Large intestine (tissue), 3 donors: ENCODE results near the gene NRXN3. TPM values are rescaled to one million over a fixed set of nuclear protein-coding genes. Genes with fewer than 3 reads are reported as not detected.

Experiments used
- DNase-seq, 2 donors: peaks; one replicate each; pipeline versions ENCODE4 v3.0.0 to v3.0.0-alpha.2; 2013
- H3K27ac ChIP-seq: one replicate; pipeline ENCODE4 v1.5.1; 2013; ENCODE audit warnings: low read length
- H3K27me3 ChIP-seq: 2 replicates; pipeline ENCODE4 v1.6.1; 2013; ENCODE audit warnings: low read length; ENCODE audit not compliant: control insufficient read depth, insufficient read depth
- H3K36me3 ChIP-seq: 2 replicates; pipeline ENCODE4 v1.6.1; 2013; ENCODE audit warnings: low read length; ENCODE audit not compliant: control insufficient read depth, insufficient read depth
- H3K4me1 ChIP-seq: one replicate; pipeline ENCODE4 v1.6.1; 2013; ENCODE audit warnings: low read length; ENCODE audit not compliant: control insufficient read depth, insufficient read depth
- H3K4me3 ChIP-seq: one replicate; pipeline ENCODE4 v1.5.1; 2013; ENCODE audit warnings: low read length
- H3K9me3 ChIP-seq: one replicate; pipeline ENCODE4 v1.6.1; 2013; ENCODE audit warnings: mild to moderate bottlenecking, low read depth, low read length, moderate library complexity; ENCODE audit not compliant: control insufficient read depth
- WGBS: methylation state at CpG from one replicate; pipeline ENCODE4 v1.1.5; 2013; ENCODE audit warnings: low lambda C conversion rate; ENCODE audit not compliant: insufficient coverage; 5-methylcytosine and 5-hydroxymethylcytosine counted together
- polyA plus RNA-seq: library from polyadenylated mRNA; unstranded; fragments of 120-200 nt; gene quantifications from one replicate; pipeline ENCODE4 v1.2.1, GENCODE V29; 2013

Gene NRXN3
- polyA plus RNA-seq, 1 donor: 12.8 TPM

- no peaks in the 10 kb centered on the region for H3K36me3 ChIP-seq
- H3K27me3 ChIP-seq: peaks cover 3% of the 10 kb centered on the region
- H3K4me1 ChIP-seq: no peaks in the 10 kb centered on the region
- DNase-seq: no peak
- H3K27ac ChIP-seq: no peak overlapping the region
- H3K4me3 ChIP-seq: no peak overlapping the region
- no peaks in the 10 kb centered on the region for H3K9me3 ChIP-seq
- no CpG with 5 or more reads among the region's 2 CpGs for WGBS
These were observed 948.1 kb downstream of the NRXN3 start for GRCh38 chr14:79118291-79118690.

- Histone ChIP-seq H3K36me3 (no peaks in the 10 kb centered on the region), H3K4me1 (no peaks in the 10 kb centered on the region), H3K27me3 (no peaks in the 10 kb centered on the region), H3K27ac (no peak overlapping the region), H3K4me3 (no peak overlapping the region), H3K9me3 (no peaks in the 10 kb centered on the region)
- 100% methylated on average over 1 of the region's 3 CpGs for WGBS
- DNase-seq: no peak
These were observed 964.2 kb downstream of the NRXN3 start for GRCh38 chr14:79134361-79134760.

- Histone ChIP-seq H3K36me3 (no peaks in the 10 kb centered on the region), H3K9me3 (no peaks in the 10 kb centered on the region), H3K27ac (no peak overlapping the region), H3K4me3 (no peak overlapping the region), H3K27me3 (no peaks in the 10 kb centered on the region), H3K4me1 (no peaks in the 10 kb centered on the region)
- no peak for DNase-seq
- 48% methylated on average over 2 of the region's 7 CpGs for WGBS
These were observed 966.2 kb downstream of the NRXN3 start for GRCh38 chr14:79136071-79137044.

GRCh38 chr14:79137045-79137430 lies 966.9 kb downstream of the NRXN3 start:
- Histone ChIP-seq H3K27ac (no peak overlapping the region), H3K36me3 (no peaks in the 10 kb centered on the region), H3K27me3 (no peaks in the 10 kb centered on the region), H3K4me1 (no peaks in the 10 kb centered on the region), H3K9me3 (no peaks in the 10 kb centered on the region), H3K4me3 (no peak overlapping the region)
- no CpG with 5 or more reads among the region's 2 CpGs for WGBS
- DNase-seq: no peak

GRCh38 chr14:79137836-79138235 lies 967.7 kb downstream of the NRXN3 start:
- no peaks in the 10 kb centered on the region for H3K27me3 ChIP-seq
- H3K9me3 ChIP-seq: no peaks in the 10 kb centered on the region
- H3K27ac ChIP-seq: no peak overlapping the region
- no peaks in the 10 kb centered on the region for H3K36me3 ChIP-seq
- H3K4me3 ChIP-seq: no peak overlapping the region
- H3K4me1 ChIP-seq: no peaks in the 10 kb centered on the region
- DNase-seq: no peak
- no CpG with 5 or more reads among the region's 3 CpGs for WGBS

- Histone ChIP-seq H3K4me3 (no peak overlapping the region), H3K27ac (no peak overlapping the region), H3K27me3 (no peaks in the 10 kb centered on the region), H3K36me3 (no peaks in the 10 kb centered on the region), H3K9me3 (no peaks in the 10 kb centered on the region), H3K4me1 (no peaks in the 10 kb centered on the region)
- WGBS: no CpG with 5 or more reads among the region's 3 CpGs
- no peak for DNase-seq
These were observed 974.7 kb downstream of the NRXN3 start for GRCh38 chr14:79144896-79145295.

- H3K36me3 ChIP-seq: no peaks in the 10 kb centered on the region
- no peak overlapping the region for H3K4me3 ChIP-seq
- H3K27me3 ChIP-seq: no peaks in the 10 kb centered on the region
- H3K27ac ChIP-seq: no peak overlapping the region
- WGBS: no CpG with 5 or more reads among the region's 1 CpG
- no peaks in the 10 kb centered on the region for H3K9me3 ChIP-seq
- DNase-seq: no peak
- H3K4me1 ChIP-seq: no peaks in the 10 kb centered on the region
These were observed 980.1 kb downstream of the NRXN3 start for GRCh38 chr14:79150226-79150625.

- Histone ChIP-seq H3K4me3 (no peak overlapping the region), H3K27me3 (no peaks in the 10 kb centered on the region)
- DNase-seq: no peak
These were observed 987.2 kb downstream of the NRXN3 start for GRCh38 chr14:79157369-79157768.

GRCh38 chr14:79161571-79161970 lies 991.4 kb downstream of the NRXN3 start:
- DNase-seq: peak; percentile 3 to 33
- no peaks in the 10 kb centered on the region for H3K4me1 ChIP-seq
- no peak overlapping the region for H3K4me3 ChIP-seq
- H3K9me3 ChIP-seq: peaks cover 3% of the 10 kb centered on the region
- WGBS: 17% methylated on average over 1 of the region's 7 CpGs
- H3K27me3 ChIP-seq: no peaks in the 10 kb centered on the region
- no peak overlapping the region for H3K27ac ChIP-seq
- H3K36me3 ChIP-seq: no peaks in the 10 kb centered on the region

More at GRCh38 chr14:79157369-79157768, 987.2 kb downstream of the NRXN3 start:
- no peaks in the 10 kb centered on the region for H3K36me3 ChIP-seq
- no peak overlapping the region for H3K27ac ChIP-seq
- H3K9me3 ChIP-seq: no peaks in the 10 kb centered on the region
- no peaks in the 10 kb centered on the region for H3K4me1 ChIP-seq

GRCh38 chr14:79162833-79163232 lies 992.7 kb downstream of the NRXN3 start:
- Histone ChIP-seq H3K36me3 (no peaks in the 10 kb centered on the region), H3K4me3 (no peak overlapping the region), H3K27ac (no peak overlapping the region), H3K9me3 (peaks cover 3% of the 10 kb centered on the region), H3K4me1 (no peaks in the 10 kb centered on the region), H3K27me3 (no peaks in the 10 kb centered on the region)
- DNase-seq: no peak
